GM18909 (cell line): ENCODE data around the gene CD99L2.

ENCODE experiments used
- ATAC-seq: cut with Tn5 transposase; IDR thresholded peaks from one replicate; pipeline ENCODE4 v1.9.1; 2021; ENCODE audit warnings: mild to moderate bottlenecking; ENCODE audit not compliant: unreplicated experiment, poor library complexity

The CD99L2 gene

DNA sequence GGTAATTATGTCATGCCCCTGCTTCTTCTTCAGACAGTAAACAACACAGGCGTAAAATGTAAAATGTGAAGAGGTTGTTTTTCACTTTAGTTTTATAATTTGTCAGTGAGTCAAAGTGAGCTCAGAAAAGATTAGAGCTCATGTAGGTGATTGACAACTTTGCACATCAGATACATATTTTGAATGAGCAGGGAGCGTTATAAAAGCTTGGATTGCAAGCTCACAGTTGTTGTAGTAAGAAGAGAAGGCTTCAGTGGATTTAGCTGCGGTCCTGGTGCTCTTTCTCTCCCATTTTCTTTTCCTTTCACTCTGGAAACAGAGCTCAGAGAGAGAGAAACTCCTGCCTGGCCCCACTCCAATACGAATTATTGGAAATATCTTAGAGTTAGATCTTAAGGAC, 178.8 kb downstream of the CD99L2 start:
- no peak for ATAC-seq
